22Rv1 (cell line): ENCODE measurements around the gene SLC43A2.

Experiments
- H3K27ac ChIP-seq: fragments of 450-650 bp; 2 replicates; pipeline ENCODE4 v1.5.1; 2017
- CTCF ChIP-seq: fragments of 450-650 bp; IDR thresholded peaks from 2 replicates; pipeline ENCODE4 v1.5.1; 2017; ENCODE audit warnings: mild to moderate bottlenecking
- ZFX ChIP-seq: fragments of 450-650 bp; IDR thresholded peaks from 2 replicates; pipeline ENCODE4 v1.6.1; 2017; ENCODE audit warnings: antibody characterized with exemption, borderline replicate concordance

SLC43A2 gene

GRCh38 chr17:1640329-1641064 is 11.9 kb upstream of the SLC43A2 start:
- TF ChIP-seq ZFX (no peak), CTCF (no peak)
- no peak overlapping the region for H3K27ac ChIP-seq

- H3K27ac ChIP-seq, result no peak overlapping the region
- TF ChIP-seq ZFX (no peak), CTCF (no peak)
Observed at GRCh38 chr17:1639549-1640180, 11.0 kb upstream of the SLC43A2 start.

- TF ChIP-seq ZFX, result no peak
- no peak for TF ChIP-seq CTCF
- no peak overlapping the region for H3K27ac ChIP-seq
Observed at GRCh38 chr17:1638624-1639300, 10.1 kb upstream of the SLC43A2 start.

GRCh38 chr17:1638171-1638590 is 9.5 kb upstream of the SLC43A2 start:
- TF ChIP-seq ZFX (no peak), CTCF (no peak)
- no peak overlapping the region for H3K27ac ChIP-seq

GRCh38 chr17:1636732-1637285 is 8.2 kb upstream of the SLC43A2 start:
- no peak overlapping the region for H3K27ac ChIP-seq
- TF ChIP-seq ZFX (no peak), CTCF (no peak)

GRCh38 chr17:1635675-1636465 is 7.2 kb upstream of the SLC43A2 start:
- no peak for TF ChIP-seq CTCF
- TF ChIP-seq ZFX, result no peak

More at GRCh38 chr17:1635675-1636465, 7.2 kb upstream of the SLC43A2 start:
- H3K27ac ChIP-seq, result no peak overlapping the region
